H1 (cell line): ENCODE data around the gene MIB1. TPM values are rescaled to one million over a fixed set of nuclear protein-coding genes. Genes with fewer than 3 reads are reported as not detected.

ENCODE experiments used
- CTCF ChIA-PET: fragments of 300-600 bp; sonication (Branson Sonifier 250); formaldehyde crosslinking; loops from one replicate; lab custom pipeline; 2021; ENCODE audit not compliant: partially characterized antibody; lab: Charles Lee
- POLR2A ChIA-PET: fragments of 300-600 bp; sonication (Branson Sonifier 250); formaldehyde crosslinking; loops from one replicate; lab custom pipeline; 2021; ENCODE audit warnings: inconsistent platforms; ENCODE audit not compliant: partially characterized antibody; lab: Charles Lee
- DNase-seq, 2 experiments: peaks; one replicate each; pipeline versions ENCODE4 v3.0.0 to v3.0.0-alpha.2; 2010 to 2022; ENCODE audit warnings: low spot score in 2 of 2, low read depth in 1 of 2, mixed read lengths in 1 of 2
- FAIRE-seq: peaks from 2 replicates; lab custom pipeline; 2011; peaks lifted over from hg19 to GRCh38; lab: Jason Lieb, UNC
- H2AFZ ChIP-seq: 2 replicates; pipeline ENCODE4 v1.8.1; 2012; ENCODE audit warnings: low read length, inconsistent platforms
- H2AK5ac ChIP-seq: 2 replicates; pipeline ENCODE4 v1.6.1; 2013; ENCODE audit warnings: low read depth, low read length
- H2BK120ac ChIP-seq: replicated peaks from 2 replicates; pipeline ENCODE3; 2013; ENCODE audit warnings: low read depth, low read length, inconsistent platforms
- H2BK12ac ChIP-seq: 2 replicates; pipeline ENCODE4 v1.6.1; 2013; ENCODE audit warnings: low read depth, low read length
- H2BK15ac ChIP-seq: 2 replicates; pipeline ENCODE4 v1.6.1; 2013; ENCODE audit warnings: low read length
- H2BK20ac ChIP-seq: 2 replicates; pipeline ENCODE4 v1.6.1; 2013; ENCODE audit warnings: low read length
- H2BK5ac ChIP-seq: 2 replicates; pipeline ENCODE4 v1.6.1; 2013; ENCODE audit warnings: low read depth, low read length
- H3K14ac ChIP-seq: 2 replicates; pipeline ENCODE4 v1.6.1; 2013; ENCODE audit warnings: inconsistent platforms; ENCODE audit not compliant: insufficient read length
- H3K18ac ChIP-seq: 2 replicates; pipeline ENCODE4 v1.6.1; 2013; ENCODE audit warnings: low read length; ENCODE audit errors: extremely low read depth
- H3K23ac ChIP-seq: 2 replicates; pipeline ENCODE4 v1.6.1; 2013; ENCODE audit warnings: inconsistent platforms; ENCODE audit not compliant: insufficient read length
- H3K23me2 ChIP-seq: 2 replicates; pipeline ENCODE4 v1.6.1; 2013; ENCODE audit warnings: low read depth, low read length
- H3K27ac ChIP-seq: 2 replicates; pipeline ENCODE4 v1.6.1; 2011; ENCODE audit warnings: low read depth, low read length, inconsistent platforms
- H3K27me3 ChIP-seq, 4 experiments: replicated peaks in 1 of 4; 1 replicate in 1 of 4; 2 replicates in 3 of 4; pipeline versions ENCODE4 v1.6.1 to v1.8.1; 2011 to 2013; ENCODE audit warnings: low read length in 3 of 4, mild to moderate bottlenecking in 3 of 4, inconsistent platforms in 2 of 4, mixed read lengths in 2 of 4, moderate library complexity in 1 of 4; ENCODE audit not compliant: control insufficient read depth in 3 of 4, insufficient read depth in 3 of 4; ENCODE audit errors: extremely low read depth in 1 of 4
- H3K36me3 ChIP-seq, 4 experiments: 2 replicates each; pipeline versions ENCODE4 v1.6.1 to v1.8.1; 2011 to 2013; ENCODE audit warnings: mild to moderate bottlenecking in 4 of 4, low read length in 3 of 4, moderate library complexity in 2 of 4, control low read depth in 1 of 4, inconsistent platforms in 1 of 4; ENCODE audit not compliant: insufficient read depth in 4 of 4, control insufficient read depth in 2 of 4
- H3K4ac ChIP-seq: replicated peaks from 2 replicates; pipeline ENCODE3; 2013; ENCODE audit warnings: low read length, low read depth, mixed read lengths, inconsistent platforms; ENCODE audit not compliant: insufficient read length
- H3K4me1 ChIP-seq, 4 experiments: replicated peaks in 1 of 4; 1 replicate in 1 of 4; 2 replicates in 3 of 4; pipeline versions ENCODE4 v1.6.1 to v1.8.1; 2011 to 2013; ENCODE audit warnings: low read length in 3 of 4, inconsistent platforms in 2 of 4, mixed read lengths in 1 of 4; ENCODE audit not compliant: insufficient read depth in 4 of 4, control insufficient read depth in 3 of 4
- H3K4me2 ChIP-seq, 2 experiments: 2 replicates each; pipeline versions ENCODE4 v1.6.1 to v1.8.1; 2011 to 2013; ENCODE audit warnings: low read depth in 2 of 2, low read length in 2 of 2, control low read depth in 1 of 2, inconsistent platforms in 1 of 2, mild to moderate bottlenecking in 1 of 2; ENCODE audit not compliant: insufficient read depth in 1 of 2
- H3K4me3 ChIP-seq, 4 experiments: fragments of 200-600, 300-600 bp in 1 of 4; sonication (generic), shearing (Covaris generic), sonication (Bioruptor Twin) in 1 of 4; 2 replicates each; pipeline versions ENCODE4 v1.5.1 to v1.8.1; 2011 to 2016; ENCODE audit warnings: low read length in 4 of 4, low read depth in 3 of 4, control low read depth in 2 of 4, inconsistent platforms in 2 of 4, mild to moderate bottlenecking in 2 of 4, mixed read lengths in 1 of 4, moderate library complexity in 1 of 4; ENCODE audit not compliant: insufficient read depth in 2 of 4; ENCODE audit errors: extremely low read depth in 1 of 4
- H3K56ac ChIP-seq: replicated peaks from 2 replicates; pipeline ENCODE3; 2013; ENCODE audit warnings: low read depth, mild to moderate bottlenecking, mixed read lengths, low read length, inconsistent platforms; ENCODE audit not compliant: insufficient read length
- H3K79me1 ChIP-seq: 2 replicates; pipeline ENCODE4 v1.6.1; 2013; ENCODE audit warnings: low read depth, low read length, control low read depth
- H3K79me2 ChIP-seq, 2 experiments: 2 replicates each; pipeline versions ENCODE4 v1.6.1 to v1.8.1; 2012 to 2013; ENCODE audit warnings: low read length in 2 of 2, mild to moderate bottlenecking in 2 of 2, inconsistent platforms in 1 of 2; ENCODE audit not compliant: insufficient read depth in 2 of 2, control insufficient read depth in 1 of 2
- H3K9ac ChIP-seq, 4 experiments: replicated peaks in 1 of 4; 1 replicate in 1 of 4; 2 replicates in 3 of 4; pipeline versions ENCODE4 v1.6.1 to v1.8.1; 2011 to 2013; ENCODE audit warnings: low read depth in 3 of 4, low read length in 3 of 4, control low read depth in 2 of 4, mild to moderate bottlenecking in 2 of 4, moderate library complexity in 2 of 4, inconsistent platforms in 1 of 4; ENCODE audit errors: extremely low read depth in 1 of 4
- H3K9me3 ChIP-seq, 2 experiments: 2 replicates each; pipeline versions ENCODE4 v1.6.1 to v1.8.1; 2012 to 2013; ENCODE audit warnings: mild to moderate bottlenecking in 2 of 2, moderate library complexity in 2 of 2, control low read depth in 1 of 2, inconsistent platforms in 1 of 2, low read depth in 1 of 2, low read length in 1 of 2, mixed read lengths in 1 of 2; ENCODE audit not compliant: insufficient read depth in 2 of 2
- H4K20me1 ChIP-seq, 2 experiments: replicated peaks in 1 of 2; 2 replicates each; pipeline versions ENCODE3 to v1.8.1; 2011 to 2013; ENCODE audit warnings: inconsistent platforms in 2 of 2, low read length in 2 of 2, mild to moderate bottlenecking in 1 of 2; ENCODE audit not compliant: insufficient read depth in 2 of 2, control insufficient read depth in 1 of 2
- H4K5ac ChIP-seq: 2 replicates; pipeline ENCODE4 v1.6.1; 2013; ENCODE audit warnings: low read length, low read depth, mixed read lengths, inconsistent platforms; ENCODE audit not compliant: insufficient read length
- H4K8ac ChIP-seq: 2 replicates; pipeline ENCODE4 v1.8.0; 2013; ENCODE audit warnings: mild to moderate bottlenecking, moderate library complexity, low read length, inconsistent platforms; ENCODE audit not compliant: insufficient read depth; ENCODE audit errors: extremely low read depth
- H4K91ac ChIP-seq: replicated peaks from 2 replicates; pipeline ENCODE3; 2013; ENCODE audit warnings: low read length, mixed read lengths, inconsistent platforms; ENCODE audit not compliant: insufficient read length
- BACH1 ChIP-seq: IDR thresholded peaks from 2 replicates; pipeline ENCODE4 v1.6.1; 2012; ENCODE audit warnings: low read length, improper control_type of control experiment
- CEBPB ChIP-seq: IDR thresholded peaks from 2 replicates; pipeline ENCODE4 v1.6.1; 2012; ENCODE audit warnings: low read depth, low read length
- CHD2 ChIP-seq: IDR thresholded peaks from 2 replicates; pipeline ENCODE4 v1.6.1; 2012; ENCODE audit warnings: low read length, improper control_type of control experiment
- GABPA ChIP-seq: IDR thresholded peaks from 2 replicates; pipeline ENCODE4 v1.6.1; 2011; ENCODE audit warnings: mild to moderate bottlenecking, low read length, moderate library complexity, borderline replicate concordance; ENCODE audit not compliant: insufficient read depth
- KDM1A ChIP-seq: fragments of 200-600, 300-600 bp; sonication (generic); IDR thresholded peaks from 2 replicates; pipeline ENCODE4 v1.7.1; 2016; ENCODE audit warnings: mild to moderate bottlenecking, low read length, borderline replicate concordance
- NRF1 ChIP-seq: IDR thresholded peaks from 2 replicates; pipeline ENCODE4 v1.6.1; 2011; ENCODE audit warnings: mild to moderate bottlenecking, low read depth, low read length, improper control_type of control experiment
- POLR2AphosphoS5 ChIP-seq: IDR thresholded peaks from 2 replicates; pipeline ENCODE4 v1.6.1; 2011; ENCODE audit warnings: low read depth, low read length
- POU5F1 ChIP-seq: IDR thresholded peaks from 2 replicates; pipeline ENCODE4 v1.6.1; 2011; ENCODE audit warnings: low read depth, mild to moderate bottlenecking, low read length, moderate library complexity
- RXRA ChIP-seq: IDR thresholded peaks from 2 replicates; pipeline ENCODE4 v1.6.1; 2011; ENCODE audit warnings: low read depth, mild to moderate bottlenecking, low read length, moderate library complexity; ENCODE audit not compliant: insufficient read depth
- TBP ChIP-seq: IDR thresholded peaks from 2 replicates; pipeline ENCODE4 v1.6.1; 2011; ENCODE audit warnings: low read depth, low read length, improper control_type of control experiment
- TEAD4 ChIP-seq: IDR thresholded peaks from 2 replicates; pipeline ENCODE4 v1.6.1; 2012; ENCODE audit warnings: low read depth, low read length, inconsistent platforms, mixed read lengths
- YY1 ChIP-seq: IDR thresholded peaks from 2 replicates; pipeline ENCODE4 v1.6.1; 2011; ENCODE audit warnings: low read depth, mild to moderate bottlenecking, low read length
- ZNF274 ChIP-seq: IDR thresholded peaks from 2 replicates; pipeline ENCODE4 v1.7.0; 2012; ENCODE audit warnings: low read length, borderline replicate concordance; ENCODE audit errors: extremely low read depth
- WGBS, 2 experiments: shearing (Covaris generic) in 1 of 2; methylation state at CpG; one replicate each; pipeline versions ENCODE4 v1.1.6 to v1.1.7; 2013 to 2015; ENCODE audit warnings: low lambda C conversion rate in 2 of 2, mixed read lengths in 2 of 2, inconsistent platforms in 1 of 2, low coverage in 1 of 2, missing lambda C conversion rate in 1 of 2; ENCODE audit not compliant: insufficient replicate concordance in 2 of 2, insufficient coverage in 1 of 2, insufficient read length in 1 of 2; ENCODE audit errors: extremely low coverage in 1 of 2, missing lambda C conversion rate in 1 of 2; 5-methylcytosine and 5-hydroxymethylcytosine counted together
- polyA plus RNA-seq, 7 experiments: library from polyadenylated mRNA; depleted of rRNA in 3 of 7; stranded (reverse) in 5 of 7; unstranded in 2 of 7; fragments of >200 nt in 5 of 7; fragments of 200-250 nt in 2 of 7; gene quantifications; 1 replicate in 5 of 7; 2 replicates in 1 of 7; 4 replicates in 1 of 7; pipeline versions ENCODE4 v1.2.1 to v1.2.3, GENCODE V29; 2011 to 2013; ENCODE audit warnings: missing spikeins in 2 of 7, mixed read lengths in 2 of 7
- total RNA-seq: library from RNA; stranded (reverse); fragmentation: NEBNext Ultra II Directional; extraction: Animal tissue kit (Norgen Biotek cat#: 25700); gene quantifications from 2 replicates; pipeline ENCODE4 v1.2.1, GENCODE V29; 2021
- TF ChIP-seq, protein P1 (sequence below): IDR thresholded peaks from 2 replicates; pipeline ENCODE4 v1.6.1; 2012; ENCODE audit warnings: low read length, inconsistent platforms

Gene MIB1
- total and polyA plus RNA-seq, 2 of the 8 experiments (the other 6 are each of a cell fraction or from before 2014, with no cell fraction given), result 8.2 to 60.3 TPM

DNA sequence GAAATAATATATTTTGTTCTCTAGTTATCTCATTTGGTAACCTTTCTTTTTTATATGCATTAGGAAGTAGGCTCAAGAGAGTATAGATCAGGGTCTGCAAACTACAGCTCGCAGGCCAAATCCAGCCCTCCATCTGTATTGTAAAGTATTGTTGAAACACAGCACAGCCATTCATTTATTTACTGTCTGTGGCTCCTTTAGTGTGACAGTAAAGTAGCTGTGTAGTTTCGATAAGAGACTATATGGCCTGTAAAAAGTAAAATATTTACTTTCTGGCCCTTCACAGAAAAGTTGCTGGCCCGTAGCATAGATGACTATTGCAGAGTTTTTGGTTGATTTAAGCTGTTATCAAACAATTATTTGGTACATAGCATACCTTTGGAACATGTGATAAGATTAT lies 67.6 kb downstream of the MIB1 start:
- POLR2A ChIA-PET, result no interaction called here
- no peak for FAIRE-seq
- Histone ChIP-seq H3K9me3 (peaks cover 3 to 7% of the 10 kb centered on the region in 2 experiments; a peak in 2 of 4 replicates), H3K4ac (no peak overlapping the region), H2BK20ac (no peak overlapping the region), H3K4me3 (no peak overlapping the region), H3K27me3 (no peaks in the 10 kb centered on the region), H2BK15ac (no peak overlapping the region), H3K79me2 (no peaks in the 10 kb centered on the region), H3K4me1 (no peaks in the 10 kb centered on the region), H4K20me1 (peaks cover 0 to 2% of the 10 kb centered on the region in 2 experiments), H3K9ac (no peak overlapping the region), H2BK5ac (no peak overlapping the region), H3K36me3 (peaks cover 0 to 37% (median 16%) of the 10 kb centered on the region in 4 experiments; a peak in 5 of 8 replicates), H3K23me2 (no peaks in the 10 kb centered on the region; the same call in 1 of the 2 replicates), H3K18ac (no peak overlapping the region), H3K56ac (no peak overlapping the region), H3K23ac (no peak overlapping the region), H2BK120ac (no peak overlapping the region), H2AK5ac (no peak overlapping the region), H2BK12ac (no peak overlapping the region), H3K27ac (no peak overlapping the region), H3K4me2 (no peak overlapping the region), H3K14ac (no peak overlapping the region), H3K79me1 (no peaks in the 10 kb centered on the region), H4K8ac (no peak overlapping the region), H4K5ac (no peak overlapping the region), H2AFZ (no peak overlapping the region), H4K91ac (no peak overlapping the region)
- WGBS, 2 experiments, result 95% methylated on average over 3 of the region's 3 CpGs; no CpG with 5 or more reads in 1 of the 2 experiments
- CTCF ChIA-PET, result interaction anchor here (0.8 to 1.5 kb wide), 2 partner anchors 12 to 22 kb away, joined by 3 to 5 read pairs; no protein-coding TSS in a partner anchor
- no peak for DNase-seq
- TF ChIP-seq CHD2, result no peak
- no peak for TF ChIP-seq BACH1
- no peak for TF ChIP-seq CEBPB
- no peak for TF ChIP-seq POLR2AphosphoS5
- TF ChIP-seq YY1, result no peak
- no peak for TF ChIP-seq TBP
- no peak for TF ChIP-seq KDM1A
- no peak for TF ChIP-seq TEAD4
- no peak for TF ChIP-seq POU5F1
- no peak for TF ChIP-seq GABPA
- no peak for TF ChIP-seq NRF1
- TF ChIP-seq RXRA, result no peak
- TF ChIP-seq, protein P1, sequence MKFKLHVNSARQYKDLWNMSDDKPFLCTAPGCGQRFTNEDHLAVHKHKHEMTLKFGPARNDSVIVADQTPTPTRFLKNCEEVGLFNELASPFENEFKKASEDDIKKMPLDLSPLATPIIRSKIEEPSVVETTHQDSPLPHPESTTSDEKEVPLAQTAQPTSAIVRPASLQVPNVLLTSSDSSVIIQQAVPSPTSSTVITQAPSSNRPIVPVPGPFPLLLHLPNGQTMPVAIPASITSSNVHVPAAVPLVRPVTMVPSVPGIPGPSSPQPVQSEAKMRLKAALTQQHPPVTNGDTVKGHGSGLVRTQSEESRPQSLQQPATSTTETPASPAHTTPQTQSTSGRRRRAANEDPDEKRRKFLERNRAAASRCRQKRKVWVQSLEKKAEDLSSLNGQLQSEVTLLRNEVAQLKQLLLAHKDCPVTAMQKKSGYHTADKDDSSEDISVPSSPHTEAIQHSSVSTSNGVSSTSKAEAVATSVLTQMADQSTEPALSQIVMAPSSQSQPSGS, result no peak
- TF ChIP-seq ZNF274, result no peak
